Fibroblast of lung (primary cell): ENCODE data around the gene SYNDIG1. TPM values are rescaled to one million over a fixed set of nuclear protein-coding genes. Genes with fewer than 3 reads are reported as not detected.

ENCODE experiments used
- DNase-seq, 2 donors: peaks; one replicate each; pipeline versions ENCODE4 v3.0.0 to v3.0.0-alpha.2; 2010; ENCODE audit warnings: low read depth in 2 of 2
- H2AFZ ChIP-seq: 2 replicates; pipeline ENCODE4 v1.5.1; 2012; ENCODE audit warnings: low read length, control low read depth, inconsistent platforms
- H3K27ac ChIP-seq: 2 replicates; pipeline ENCODE4 v1.5.1; 2011; ENCODE audit warnings: low read length, control low read depth; ENCODE audit not compliant: insufficient read depth
- H3K27me3 ChIP-seq: 2 replicates; pipeline ENCODE4 v1.5.1; 2011; ENCODE audit warnings: mild to moderate bottlenecking, low read length; ENCODE audit not compliant: control insufficient read depth, insufficient read depth
- H3K36me3 ChIP-seq: 2 replicates; pipeline ENCODE4 v1.5.1; 2011; ENCODE audit warnings: low read length; ENCODE audit not compliant: control insufficient read depth, insufficient read depth
- H3K4me1 ChIP-seq: 2 replicates; pipeline ENCODE4 v1.5.1; 2011; ENCODE audit warnings: low read length; ENCODE audit not compliant: control insufficient read depth, insufficient read depth; ENCODE audit errors: extremely low read depth
- H3K4me2 ChIP-seq: 2 replicates; pipeline ENCODE4 v1.5.1; 2011; ENCODE audit warnings: low read length, control low read depth; ENCODE audit not compliant: insufficient read depth; ENCODE audit errors: extremely low read depth
- H3K4me3 ChIP-seq, 4 experiments: fragments of 200-600 bp in 1 of 4; sonication (generic) in 1 of 4; replicated peaks in 1 of 4; 2 replicates each; pipeline ENCODE4 v1.5.1; 2011 to 2016; ENCODE audit warnings: low read length in 4 of 4, low read depth in 3 of 4, mild to moderate bottlenecking in 3 of 4, control low read depth in 2 of 4, inconsistent platforms in 1 of 4, mixed read lengths in 1 of 4; ENCODE audit not compliant: insufficient read depth in 1 of 4; ENCODE audit errors: control extremely low read depth in 1 of 4
- H3K79me2 ChIP-seq: 2 replicates; pipeline ENCODE4 v1.5.1; 2012; ENCODE audit warnings: mild to moderate bottlenecking, low read length, inconsistent platforms; ENCODE audit not compliant: control insufficient read depth, insufficient read depth
- H3K9ac ChIP-seq: 2 replicates; pipeline ENCODE4 v1.5.1; 2011; ENCODE audit warnings: mild to moderate bottlenecking, low read length, control low read depth; ENCODE audit not compliant: insufficient read depth
- H3K9me3 ChIP-seq: 2 replicates; pipeline ENCODE4 v1.5.1; 2012; ENCODE audit warnings: low read depth, low read length; ENCODE audit not compliant: control insufficient read depth, insufficient read depth
- H4K20me1 ChIP-seq: 2 replicates; pipeline ENCODE4 v1.5.1; 2011; ENCODE audit warnings: low read length; ENCODE audit not compliant: control insufficient read depth, insufficient read depth; ENCODE audit errors: extremely low read depth
- CTCF ChIP-seq, 2 donors: IDR thresholded peaks in 1 of 2; conservative IDR thresholded peaks in 1 of 2; 1 replicate in 1 of 2; 2 replicates in 1 of 2; pipeline ENCODE4 v1.5.1; 2011 to 2012; ENCODE audit warnings: low read length in 2 of 2, control low read depth in 1 of 2, inconsistent platforms in 1 of 2, low read depth in 1 of 2, mild to moderate bottlenecking in 1 of 2
- EZH2 ChIP-seq: IDR thresholded peaks from 2 replicates; pipeline ENCODE4 v1.5.1; 2012; ENCODE audit warnings: low read length, control low read depth, mild to moderate bottlenecking; ENCODE audit errors: missing control alignments
- polyA plus RNA-seq, 2 donors: library from polyadenylated mRNA; depleted of rRNA in 1 of 2; stranded (reverse) in 1 of 2; unstranded in 1 of 2; fragments of >200 nt; gene quantifications; 2 replicates each; pipeline ENCODE4 v1.2.1, GENCODE V29; 2011 to 2012; ENCODE audit warnings: missing spikeins in 1 of 2
- total RNA-seq: library from RNA; depleted of rRNA; stranded (reverse); fragments of >200 nt; gene quantifications from 2 replicates; pipeline ENCODE4 v1.2.1, GENCODE V29; 2014

The SYNDIG1 gene
- total and polyA plus RNA-seq, 2 donors (not counting 1 experiment from before 2014, with no cell fraction given): 0.02 to 0.17 TPM

- Histone ChIP-seq H3K4me1 (no peaks in the 10 kb centered on the region), H3K27me3 (no peaks in the 10 kb centered on the region), H4K20me1 (no peaks in the 10 kb centered on the region), H3K9ac (no peak overlapping the region), H3K27ac (no peak overlapping the region), H3K79me2 (no peaks in the 10 kb centered on the region), H3K4me3 (no peak overlapping the region), H3K4me2 (no peak overlapping the region), H3K9me3 (no peaks in the 10 kb centered on the region), H2AFZ (no peak overlapping the region), H3K36me3 (no peaks in the 10 kb centered on the region)
- no peak for DNase-seq
- TF ChIP-seq CTCF (conservative IDR thresholded peaks at IDR 0.05 in 1 of 2, IDR thresholded peaks at IDR 0.05 in 1 of 2; ENCODE audit: low read depth in 1 of 2, low read length in 2 of 2): no peak
Measured at GRCh38 chr20:24483435-24484080, 14.1 kb downstream of the SYNDIG1 start.

GRCh38 chr20:24484081-24484450 lies 14.6 kb downstream of the SYNDIG1 start:
- no peak overlapping the region for H3K9ac ChIP-seq
- H3K4me2 ChIP-seq: no peak overlapping the region
- no peak overlapping the region for H2AFZ ChIP-seq
- H4K20me1 ChIP-seq: no peaks in the 10 kb centered on the region
- no peak overlapping the region for H3K4me3 ChIP-seq
- no peaks in the 10 kb centered on the region for H3K36me3 ChIP-seq
- TF ChIP-seq EZH2 (no peak), CTCF (conservative IDR thresholded peaks at IDR 0.05 in 1 of 2, IDR thresholded peaks at IDR 0.05 in 1 of 2; ENCODE audit: low read depth in 1 of 2, low read length in 2 of 2) (no peak)
- H3K9me3 ChIP-seq: no peaks in the 10 kb centered on the region
- no peaks in the 10 kb centered on the region for H3K4me1 ChIP-seq
- no peaks in the 10 kb centered on the region for H3K79me2 ChIP-seq
- no peak for DNase-seq
- no peaks in the 10 kb centered on the region for H3K27me3 ChIP-seq
- no peak overlapping the region for H3K27ac ChIP-seq

GRCh38 chr20:24485981-24486380 lies 16.6 kb downstream of the SYNDIG1 start:
- Histone ChIP-seq H3K27me3 (no peaks in the 10 kb centered on the region), H4K20me1 (peaks cover 2% of the 10 kb centered on the region), H3K36me3 (no peaks in the 10 kb centered on the region), H3K9me3 (no peaks in the 10 kb centered on the region), H3K4me3 (no peak overlapping the region), H3K4me2 (no peak overlapping the region), H3K9ac (no peak overlapping the region), H3K4me1 (no peaks in the 10 kb centered on the region), H3K79me2 (no peaks in the 10 kb centered on the region), H3K27ac (no peak overlapping the region), H2AFZ (no peak overlapping the region)
- TF ChIP-seq CTCF (conservative IDR thresholded peaks at IDR 0.05 in 1 of 2, IDR thresholded peaks at IDR 0.05 in 1 of 2; ENCODE audit: low read depth in 1 of 2, low read length in 2 of 2): no peak
- no peak for TF ChIP-seq EZH2
- no peak for DNase-seq
